HG02943 (cell line): ENCODE measurements around the gene CPZ.

Source experiments
- ATAC-seq: cut with Tn5 transposase; IDR thresholded peaks from one replicate; pipeline ENCODE4 v1.9.1; 2021; ENCODE audit warnings: mild to moderate bottlenecking, low read depth, moderate library complexity; ENCODE audit not compliant: unreplicated experiment

Gene CPZ

GRCh38 chr4:8593264-8594096 lies 915 bp downstream of the CPZ start:
- no peak for ATAC-seq

GRCh38 chr4:8594097-8595038 lies 1.8 kb downstream of the CPZ start:
- no peak for ATAC-seq

GRCh38 chr4:8595237-8596087 lies 2.9 kb downstream of the CPZ start:
- ATAC-seq: no peak

DNA sequence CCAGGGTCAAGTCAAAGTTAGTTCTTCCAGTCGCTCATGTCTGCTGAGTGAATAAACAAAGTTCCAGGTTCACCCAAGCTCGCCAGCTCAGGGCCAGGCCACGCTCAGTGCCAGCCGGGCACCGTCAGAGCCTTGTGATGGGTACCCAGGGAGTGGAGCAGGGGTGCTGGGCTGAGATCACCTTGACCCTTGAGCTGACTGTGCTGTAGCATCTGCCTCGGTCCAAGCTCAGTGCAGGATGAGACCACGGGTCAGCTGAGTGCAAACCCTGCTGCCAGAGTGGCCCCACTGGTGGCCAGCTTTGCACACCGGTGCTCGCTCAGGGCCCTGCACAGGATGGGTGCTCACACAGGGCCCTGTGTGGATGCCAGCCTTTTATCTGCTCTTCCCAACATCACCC lies 4.3 kb downstream of the CPZ start:
- no peak for ATAC-seq

- no peak for ATAC-seq
These were observed 4.8 kb downstream of the CPZ start for GRCh38 chr4:8597319-8597718.

DNA sequence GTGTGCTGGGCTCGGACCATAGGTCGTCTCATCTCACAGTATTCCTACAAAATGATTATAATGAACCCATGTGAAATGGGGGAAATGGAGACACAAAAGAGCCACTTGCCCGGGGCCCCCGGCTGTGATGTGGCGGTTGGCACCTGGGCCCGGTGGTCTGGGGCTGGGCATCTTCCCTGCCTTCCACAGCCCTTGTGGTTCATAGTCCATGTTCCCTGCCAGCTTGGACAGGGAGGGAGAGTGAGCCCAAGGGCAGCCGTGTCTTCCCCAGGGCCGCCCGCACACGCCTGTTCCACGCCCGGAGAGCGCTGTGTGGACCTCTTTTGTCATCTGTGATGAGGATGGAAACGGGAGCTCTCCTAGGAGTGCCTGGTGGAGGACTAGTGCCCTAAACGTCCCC lies 5.2 kb downstream of the CPZ start:
- no peak for ATAC-seq

DNA sequence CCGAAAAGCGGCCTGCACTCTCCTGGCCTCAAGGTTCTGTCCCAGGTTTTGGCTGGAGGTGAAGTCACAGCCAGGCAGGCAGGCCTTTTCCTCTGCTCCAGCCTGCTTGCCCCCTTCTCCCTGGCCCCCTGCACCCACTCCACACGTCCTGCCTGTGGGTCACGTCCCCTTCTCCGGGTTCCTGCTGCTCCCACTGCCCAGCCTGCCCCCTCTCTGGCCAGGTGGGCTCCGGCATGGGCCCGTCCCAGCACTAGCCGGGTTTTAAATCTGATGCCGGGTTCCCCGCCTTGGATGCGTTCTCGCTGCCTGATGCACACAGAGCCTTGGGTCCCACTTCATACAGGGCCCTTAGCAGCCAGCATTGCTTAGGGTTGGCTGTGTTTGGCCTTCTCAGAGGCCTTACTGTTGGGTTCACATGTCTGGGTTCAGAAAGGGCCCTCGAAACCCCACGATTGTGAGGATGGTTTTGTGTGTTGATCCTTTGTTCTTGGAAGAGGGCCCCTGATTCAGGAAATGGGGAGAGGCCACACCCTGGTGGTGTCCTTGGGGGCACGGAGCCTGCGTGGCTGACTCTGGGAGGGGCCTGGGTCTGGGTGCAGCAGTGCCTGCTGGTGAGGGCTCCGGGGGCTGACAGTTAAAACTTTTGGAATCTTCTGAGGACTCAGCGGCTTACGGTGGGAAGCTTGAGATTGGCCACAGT lies 6.0 kb downstream of the CPZ start:
- no peak for ATAC-seq

- no peak for ATAC-seq
These were observed 6.5 kb downstream of the CPZ start for GRCh38 chr4:8599091-8599460.

GRCh38 chr4:8599657-8600056 lies 7.1 kb downstream of the CPZ start:
- no peak for ATAC-seq

DNA sequence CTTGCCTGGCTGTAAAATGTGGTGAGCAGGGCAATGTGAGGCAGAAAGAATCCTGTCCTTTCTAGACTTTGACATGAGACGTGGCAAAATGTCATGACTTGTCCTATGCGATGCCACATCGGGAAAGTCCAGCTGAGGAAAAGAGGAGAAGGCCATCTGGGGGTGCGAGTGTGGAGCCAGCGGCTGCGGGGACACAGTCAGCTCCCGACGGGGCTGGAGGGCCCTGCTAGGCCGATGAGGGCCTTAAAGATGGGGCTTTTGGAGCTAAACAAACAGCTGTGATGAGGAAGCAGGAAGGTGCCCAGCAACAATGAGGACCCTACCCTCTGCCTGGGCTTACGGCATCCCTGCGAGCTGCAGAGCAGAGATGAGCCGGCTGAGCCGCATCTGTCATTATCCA lies 7.7 kb downstream of the CPZ start:
- no peak for ATAC-seq

DNA sequence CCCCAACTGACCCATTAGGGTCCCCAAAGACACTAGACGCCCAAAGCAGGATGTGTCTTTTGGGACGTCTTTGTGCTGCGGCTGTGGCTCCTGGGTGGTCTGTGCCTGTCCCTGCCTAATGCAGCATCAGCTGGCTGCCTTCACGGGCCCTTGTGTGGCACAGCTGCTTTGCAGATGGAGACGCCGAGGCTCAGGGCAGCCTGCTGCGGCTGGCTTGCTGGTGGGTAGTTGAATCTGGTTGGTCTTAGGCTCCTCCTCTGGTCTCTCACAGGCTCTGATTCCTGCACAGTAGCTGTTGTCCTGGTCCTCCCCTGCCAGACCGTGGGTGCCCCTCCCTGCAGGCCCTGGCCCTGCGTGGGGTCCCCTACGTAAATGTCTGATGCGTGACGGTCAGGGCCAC lies 8.1 kb downstream of the CPZ start:
- no peak for ATAC-seq

DNA sequence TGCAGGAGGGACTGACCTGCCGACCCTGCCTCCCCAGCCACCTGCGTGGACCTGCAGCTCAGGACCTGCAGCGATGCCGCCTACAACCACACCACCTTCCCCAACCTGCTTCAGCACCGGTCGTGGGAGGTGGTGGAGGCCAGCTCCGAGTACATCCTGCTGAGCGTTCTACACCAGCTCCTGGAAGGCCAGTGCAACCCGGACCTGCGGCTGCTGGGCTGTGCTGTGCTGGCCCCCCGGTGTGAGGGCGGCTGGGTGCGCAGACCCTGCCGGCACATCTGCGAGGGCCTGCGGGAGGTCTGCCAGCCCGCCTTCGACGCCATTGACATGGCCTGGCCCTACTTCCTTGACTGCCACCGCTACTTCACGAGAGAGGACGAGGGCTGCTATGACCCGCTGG lies 8.5 kb downstream of the CPZ start:
- no peak for ATAC-seq

DNA sequence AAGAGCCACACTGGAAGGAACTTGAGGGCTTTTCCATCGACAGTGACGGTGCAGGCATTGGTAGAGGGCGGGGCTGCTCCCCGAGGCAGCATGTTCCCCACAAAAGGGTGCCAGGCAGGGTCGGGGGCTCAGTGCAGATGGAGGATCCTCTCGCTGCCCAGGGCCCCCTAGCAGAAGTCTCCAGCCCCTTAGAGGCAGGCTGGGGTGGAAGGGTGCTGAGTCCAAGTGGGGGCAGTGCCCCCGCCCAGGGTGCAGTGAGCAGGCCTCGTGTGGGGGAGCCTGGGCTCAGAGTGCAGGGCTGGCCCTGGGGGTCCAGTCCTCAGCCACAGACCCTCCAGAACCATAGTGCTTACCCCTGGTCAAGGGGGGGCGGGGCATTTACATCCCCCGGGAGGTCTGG lies 9.0 kb downstream of the CPZ start:
- ATAC-seq: no peak

DNA sequence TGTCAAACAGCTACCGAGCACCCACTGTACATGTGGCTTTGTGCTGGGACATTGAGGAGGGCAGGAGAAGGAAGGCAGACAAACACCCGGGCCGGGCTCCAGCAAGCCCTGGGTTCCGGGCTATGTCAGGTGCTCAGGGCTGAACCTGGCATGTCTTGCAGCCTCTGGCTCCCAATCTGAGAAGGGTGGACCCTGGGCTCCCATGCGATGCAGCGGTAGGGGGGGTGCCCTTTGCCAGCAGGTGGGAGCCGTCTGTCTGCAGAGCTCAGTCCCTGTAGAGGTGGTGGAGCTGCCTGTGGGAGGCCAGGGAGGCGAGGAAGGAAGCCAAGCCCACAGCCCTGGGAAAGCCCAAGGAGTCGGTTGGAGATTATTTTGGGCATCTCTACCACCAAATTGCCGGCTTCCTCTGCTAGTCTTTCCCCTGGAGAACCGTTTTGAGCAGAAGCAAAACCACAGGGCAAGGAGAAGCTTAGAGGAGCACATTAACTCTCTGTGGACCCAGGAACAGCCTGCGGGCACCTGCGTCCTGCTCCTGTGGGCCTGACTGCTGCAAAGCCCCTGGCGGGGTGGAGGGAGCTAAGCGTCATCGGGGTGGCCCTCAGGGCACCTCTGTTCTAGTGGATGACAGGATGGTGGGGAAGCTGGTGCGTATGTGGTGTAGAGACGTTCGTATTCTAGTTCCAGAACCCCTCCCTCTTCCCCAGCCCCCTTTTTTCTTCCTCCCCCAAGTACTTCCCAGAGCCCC lies 10.3 kb downstream of the CPZ start:
- no peak for ATAC-seq

DNA sequence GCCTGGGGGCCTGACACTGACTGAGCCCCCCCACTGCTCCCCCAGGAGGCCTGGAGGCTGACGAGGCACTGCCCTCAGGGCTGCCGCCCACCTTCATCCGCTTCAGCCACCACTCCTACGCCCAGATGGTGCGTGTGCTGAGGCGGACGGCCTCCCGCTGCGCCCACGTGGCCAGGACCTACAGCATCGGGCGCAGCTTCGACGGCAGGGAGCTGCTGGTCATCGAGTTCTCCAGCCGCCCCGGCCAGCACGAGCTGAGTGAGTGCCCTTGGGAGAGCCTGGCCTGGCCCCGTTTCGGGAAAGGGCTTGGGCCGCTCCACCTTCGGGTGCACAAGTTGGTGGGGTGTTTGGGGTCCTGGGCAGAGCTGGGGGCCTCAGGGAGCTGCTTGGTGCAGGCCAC lies 11.4 kb downstream of the CPZ start:
- no peak for ATAC-seq

DNA sequence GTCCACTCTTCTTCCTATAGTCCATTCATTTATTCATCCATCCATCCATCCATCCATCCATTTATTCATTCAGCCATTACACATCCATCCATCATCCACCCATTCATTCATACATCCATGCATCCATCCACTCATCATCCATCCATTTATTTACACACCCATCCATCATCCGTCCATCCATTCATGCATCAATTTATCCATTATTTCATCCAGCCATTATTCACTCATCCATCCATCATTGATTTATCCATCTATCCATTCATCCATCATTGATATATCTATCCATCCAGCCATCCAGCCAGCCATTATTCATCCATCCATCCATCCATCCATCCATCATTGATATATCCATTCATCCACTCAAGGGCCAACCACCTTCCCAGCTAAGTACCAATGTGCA lies 12.7 kb downstream of the CPZ start:
- no peak for ATAC-seq

DNA sequence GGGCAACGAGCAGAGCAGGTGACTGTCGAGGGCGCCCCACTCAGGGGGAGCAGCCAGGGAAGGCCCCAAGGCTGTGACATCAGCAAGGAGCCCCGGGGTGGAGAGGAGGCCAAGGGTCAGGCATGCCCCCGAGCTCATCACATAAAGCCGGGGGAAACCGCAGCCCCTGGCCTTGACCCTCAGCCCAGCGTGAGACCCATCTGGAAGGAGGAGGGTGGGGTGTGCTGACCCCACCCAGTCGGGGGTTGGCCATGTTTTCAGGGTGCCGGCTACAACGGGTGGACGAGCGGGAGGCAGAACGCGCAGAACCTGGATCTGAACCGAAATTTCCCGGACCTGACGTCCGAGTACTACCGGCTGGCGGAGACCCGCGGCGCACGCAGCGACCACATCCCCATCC lies 13.9 kb downstream of the CPZ start:
- ATAC-seq: no peak

- no peak for ATAC-seq
These were observed 14.4 kb downstream of the CPZ start for GRCh38 chr4:8606966-8607365.

GRCh38 chr4:8607603-8608481 lies 15.3 kb downstream of the CPZ start:
- ATAC-seq: no peak
